GM12878 (cell line): ENCODE results near the gene LEMD1. TPM values are rescaled to one million over a fixed set of nuclear protein-coding genes. Genes with fewer than 3 reads are reported as not detected.
"Not testable (repeated sequence)": the region's sequence is repeated elsewhere in the genome, so short reads cannot be mapped to it uniquely, and the experiment has no call there.

Experiments
- ATAC-seq: fragments of 200-7000 bp; cut with Tn5 transposase; 3 replicates; pipeline ENCODE4 v1.9.1; 2020; ENCODE audit warnings: mild to moderate bottlenecking, moderate library complexity
- BruUV-seq: library from RNA; stranded (reverse); fragments of 400-500 nt; replicated peaks from 2 replicates; lab custom pipeline; 2021; lab: Mats Ljungman, UMichigan
- CTCF ChIA-PET: fragments of 300-600 bp; sonication (Branson Sonifier 250); formaldehyde crosslinking; extraction: SDS; loops from one replicate; lab custom pipeline; 2021; ENCODE audit warnings: inconsistent platforms; lab: Yijun Ruan, JAX
- POLR2A ChIA-PET: fragments of 350-600 bp; formaldehyde crosslinking; extraction: SDS; loops from one replicate; lab custom pipeline; 2021; ENCODE audit warnings: inconsistent platforms; lab: Charles Lee
- RAD21 ChIA-PET: fragments of 300-600 bp; sonication (Branson Sonifier 250); formaldehyde crosslinking; loops from one replicate; lab custom pipeline; 2023; ENCODE audit warnings: antibody characterized with exemption; ENCODE audit not compliant: unreplicated experiment; lab: Charles Lee
- SMC1A ChIA-PET: fragments of 300-600 bp; sonication (Branson Sonifier 250); formaldehyde crosslinking; loops from one replicate; lab custom pipeline; 2023; ENCODE audit not compliant: unreplicated experiment, uncharacterized antibody; lab: Charles Lee
- DNase-seq: peaks from one replicate; pipeline ENCODE4 v3.0.0-alpha.2; 2011; ENCODE audit warnings: low read depth, low spot score
- FAIRE-seq: peaks from 3 replicates; lab custom pipeline; 2011; peaks lifted over from hg19 to GRCh38; lab: Jason Lieb, UNC
- H2AFZ ChIP-seq: 2 replicates; pipeline ENCODE4 v1.6.0; 2011; ENCODE audit warnings: low read depth, low read length, control low read depth; ENCODE audit not compliant: control insufficient read depth
- H3K27ac ChIP-seq: 2 replicates; pipeline ENCODE4 v1.5.1; 2011; ENCODE audit warnings: control low read depth; ENCODE audit not compliant: control insufficient read depth, insufficient read depth
- H3K27me3 ChIP-seq, 2 experiments: replicated peaks in 1 of 2; 2 replicates each; pipeline versions ENCODE4 v1.6.0 to v1.6.1; 2011; ENCODE audit warnings: low read length in 1 of 2; ENCODE audit not compliant: control insufficient read depth in 2 of 2, insufficient read depth in 2 of 2
- H3K36me3 ChIP-seq, 2 experiments: 2 replicates each; pipeline ENCODE4 v1.5.1; 2011; ENCODE audit warnings: low read length in 1 of 2; ENCODE audit not compliant: control insufficient read depth in 2 of 2, insufficient read depth in 2 of 2
- H3K4me1 ChIP-seq: 2 replicates; pipeline ENCODE4 v1.6.1; 2011; ENCODE audit warnings: mild to moderate bottlenecking, low read length, moderate library complexity, mixed read lengths; ENCODE audit not compliant: control insufficient read depth, insufficient read depth
- H3K4me2 ChIP-seq: 2 replicates; pipeline ENCODE4 v1.6.0; 2011; ENCODE audit warnings: control low read depth; ENCODE audit not compliant: control insufficient read depth, insufficient read depth
- H3K4me3 ChIP-seq: fragments of 200-600 bp; sonication (generic); 2 replicates; pipeline ENCODE4 v1.5.1; 2016
- H3K79me2 ChIP-seq: 2 replicates; pipeline ENCODE4 v1.6.0; 2011; ENCODE audit warnings: low read length; ENCODE audit not compliant: control insufficient read depth, insufficient read depth
- H3K9ac ChIP-seq: 2 replicates; pipeline ENCODE4 v1.8.0; 2011; ENCODE audit warnings: low read length, control low read depth, mixed read lengths; ENCODE audit not compliant: control insufficient read depth, insufficient read depth
- H3K9me3 ChIP-seq: replicated peaks from 3 replicates; pipeline ENCODE4 v1.5.1; 2011; ENCODE audit warnings: mild to moderate bottlenecking, low read length; ENCODE audit not compliant: control insufficient read depth, insufficient read depth
- H4K20me1 ChIP-seq: 2 replicates; pipeline ENCODE4 v1.6.0; 2011; ENCODE audit not compliant: control insufficient read depth, insufficient read depth
- BCL3 ChIP-seq: IDR thresholded peaks from 2 replicates; pipeline ENCODE4 v1.6.1; 2011; ENCODE audit warnings: borderline replicate concordance, low read depth, mild to moderate bottlenecking, moderate library complexity, low read length; ENCODE audit not compliant: insufficient read depth, poor library complexity, severe bottlenecking
- CHD2 ChIP-seq: IDR thresholded peaks from 2 replicates; pipeline ENCODE4 v1.6.1; 2011; ENCODE audit warnings: low read depth, low read length, improper control_type of control experiment, borderline replicate concordance
- CREM ChIP-seq: IDR thresholded peaks from 2 replicates; pipeline ENCODE4 v1.6.1; 2014; ENCODE audit warnings: antibody characterized with exemption, low read depth
- EZH2 ChIP-seq: IDR thresholded peaks from 2 replicates; pipeline ENCODE4 v1.6.1; 2012; ENCODE audit warnings: low read depth, mild to moderate bottlenecking, control low read depth, inconsistent platforms, low read length, borderline replicate concordance; ENCODE audit not compliant: control insufficient read depth
- IKZF2 ChIP-seq, 2 experiments: fragments of 450-650 bp; IDR thresholded peaks; 2 replicates each; pipeline ENCODE4 v1.6.1; 2017; ENCODE audit warnings: mild to moderate bottlenecking in 2 of 2, moderate library complexity in 2 of 2
- IRF3 ChIP-seq: fragments of 450-650 bp; IDR thresholded peaks from 2 replicates; pipeline ENCODE4 v1.6.1; 2014; ENCODE audit warnings: mild to moderate bottlenecking
- MYB ChIP-seq: fragments of 150-350 bp; IDR thresholded peaks from 2 replicates; pipeline ENCODE4 v1.6.1; 2014; ENCODE audit warnings: mild to moderate bottlenecking, low read depth, low read length, borderline replicate concordance
- NR2C1 ChIP-seq: fragments of 450-650 bp; IDR thresholded peaks from 2 replicates; pipeline ENCODE4 v1.6.1; 2017; ENCODE audit warnings: antibody characterized with exemption, mild to moderate bottlenecking, moderate library complexity
- STAT3 ChIP-seq: IDR thresholded peaks from 2 replicates; pipeline ENCODE4 v1.6.1; 2011; ENCODE audit warnings: low read depth, low read length, improper control_type of control experiment
- TBL1XR1 ChIP-seq: IDR thresholded peaks from 2 replicates; pipeline ENCODE4 v1.6.1; 2012; ENCODE audit warnings: low read depth, low read length, improper control_type of control experiment
- USF2 ChIP-seq: IDR thresholded peaks from 2 replicates; pipeline ENCODE4 v1.6.1; 2011; ENCODE audit warnings: low read depth, low read length, improper control_type of control experiment, borderline replicate concordance
- WGBS: methylation state at CpG from one replicate; pipeline ENCODE4 v1.1.6; 2016; ENCODE audit warnings: low lambda C conversion rate; ENCODE audit not compliant: insufficient replicate concordance, insufficient coverage; ENCODE audit errors: missing lambda C conversion rate; 5-methylcytosine and 5-hydroxymethylcytosine counted together
- in situ Hi-C: fragments of 300-500 bp; cut with MboI; formaldehyde crosslinking; loops from 9 replicates; pipeline ENCODE4 v1.14.3; 2018; ENCODE audit warnings: mixed read lengths
- intact Hi-C: fragments of 100-400 bp; cut with micrococcal nuclease; formaldehyde crosslinking; loops from one replicate; pipeline ENCODE4 v1.14.2; 2022; ENCODE audit not compliant: unreplicated experiment
- polyA plus RNA-seq, 11 experiments: library from polyadenylated mRNA; depleted of rRNA in 4 of 11; unstranded in 6 of 11; stranded (reverse) in 5 of 11; fragments of >200 nt; fragmentation: Nextera tagmentation in 4 of 11; fragmentation: Illumina TruSeq in 1 of 11; extraction: Ambion mirVana in 4 of 11; extraction: Trizol in 1 of 11; gene quantifications; 1 replicate in 1 of 11; 2 replicates in 10 of 11; pipeline versions ENCODE4 v1.2.1 to v1.2.3, GENCODE V29; 2011 to 2016; ENCODE audit warnings: inconsistent platforms in 2 of 11, missing spikeins in 2 of 11, low read depth in 1 of 11
- total RNA-seq, 4 experiments: library from RNA; depleted of rRNA in 3 of 4; stranded (reverse); fragments of >200 nt in 3 of 4; fragmentation: Illumina TruSeq in 1 of 4; extraction: Trizol in 1 of 4; gene quantifications; 2 replicates each; pipeline versions ENCODE4 v1.2.1 to v1.2.3, GENCODE V29; 2013 to 2021

Gene LEMD1
- total and polyA plus RNA-seq, 10 of the 15 experiments (the other 5 are each of a cell fraction or from before 2014, with no cell fraction given): 0.19 to 1.2 (median 0.26) TPM; not detected in 7

- CTCF ChIA-PET: interaction anchor here (0.9 to 2.3 kb wide), 4 partner anchors 12 to 158 kb away, joined by 3 to 8 read pairs (median 6); no protein-coding TSS in a partner anchor
- Histone ChIP-seq H3K9me3 (no peaks in the 10 kb centered on the region), H3K9ac (no peak overlapping the region), H3K4me1 (no peaks in the 10 kb centered on the region), H3K36me3 (no peaks in the 10 kb centered on the region), H2AFZ (no peak overlapping the region), H3K4me2 (no peak overlapping the region), H3K79me2 (no peaks in the 10 kb centered on the region), H3K4me3 (no peak overlapping the region), H3K27me3 (peaks cover 0 to 3% of the 10 kb centered on the region in 2 experiments; a peak in 2 of 4 replicates), H4K20me1 (no peaks in the 10 kb centered on the region), H3K27ac (no peak overlapping the region)
- no peak for ATAC-seq
- DNase-seq: no peak
- WGBS: 12% methylated on average over 8 of the region's 8 CpGs
- FAIRE-seq: no peak
- POLR2A ChIA-PET: no interaction called here
- RAD21 ChIA-PET: interaction anchor here (1.6 kb wide), 1 partner anchor 12 kb away, joined by 3 read pairs; no protein-coding TSS in a partner anchor
- BruUV-seq: no TSS peak
- in situ Hi-C loops: no loop called here
- intact Hi-C loops: no loop called here
- TF ChIP-seq CHD2 (no peak), IKZF2 (IDR thresholded peaks at IDR 0.05) (no peak), EZH2 (no peak), BCL3 (no peak), IRF3 (no peak), USF2 (no peak), NR2C1 (no peak), STAT3 (no peak), TBL1XR1 (no peak), MYB (no peak), CREM (no peak)
- SMC1A ChIA-PET: interaction anchor here (1.3 kb wide), 1 partner anchor 10 kb away, joined by 3 read pairs; no protein-coding TSS in a partner anchor
Observed at GRCh38 chr1:205365945-205366463, 55.9 kb downstream of the LEMD1 start.

GRCh38 chr1:205365086-205365485, 56.8 kb downstream of the LEMD1 start:
- ATAC-seq, RAD21 ChIA-PET, BruUV-seq, H4K20me1 ChIP-seq, H3K4me3 ChIP-seq, H3K9me3 ChIP-seq, H3K9ac ChIP-seq, H3K79me2 ChIP-seq, FAIRE-seq, H3K27ac ChIP-seq, DNase-seq, H3K4me1 ChIP-seq, POLR2A ChIA-PET, H3K4me2 ChIP-seq, H2AFZ ChIP-seq, H3K27me3 ChIP-seq, H3K36me3 ChIP-seq, intact Hi-C loops, in situ Hi-C loops, SMC1A ChIA-PET: not testable (repeated sequence)
- WGBS: 52% methylated on average over 8 of the region's 8 CpGs
- CTCF ChIA-PET: interaction anchor here (2.3 kb wide), 1 partner anchor 11 kb away, joined by 8 read pairs; no protein-coding TSS in a partner anchor
